ENCODE data around the gene NUCKS1.

The NUCKS1 gene

GRCh38 chr1:205672395-205672889 lies 77.5 kb downstream of the NUCKS1 start:
- H3K4me1 ChIP-seq, result no peaks in the 10 kb centered on the region
- no peak overlapping the region for H3K27ac ChIP-seq
- H3K9ac ChIP-seq, result no peak overlapping the region
- no peaks in the 10 kb centered on the region for H3K79me2 ChIP-seq
- no peak overlapping the region for H2AFZ ChIP-seq
- H3K4me2 ChIP-seq (ENCODE audit: low read length), result no peak overlapping the region
- TF ChIP-seq CTCF (IDR thresholded peaks at IDR 0.05), result no peak
- no peaks in the 10 kb centered on the region for H3K9me3 ChIP-seq (ENCODE audit: control insufficient read depth, low read length)
- no peaks in the 10 kb centered on the region for H3K36me3 ChIP-seq (ENCODE audit: control insufficient read depth, insufficient read depth, low read length)
- H3K4me3 ChIP-seq (ENCODE audit: low read depth, low read length), result no peak overlapping the region
- H3K27me3 ChIP-seq (ENCODE audit: control insufficient read depth, insufficient read depth, low read length), result no peaks in the 10 kb centered on the region

GRCh38 chr1:205670611-205671430 lies 79.2 kb downstream of the NUCKS1 start:
- Histone ChIP-seq H3K4me2 (ENCODE audit: low read length) (no peak overlapping the region), H2AFZ (no peak overlapping the region), H3K4me1 (no peaks in the 10 kb centered on the region), H3K79me2 (no peaks in the 10 kb centered on the region), H3K9me3 (ENCODE audit: control insufficient read depth, low read length) (no peaks in the 10 kb centered on the region), H3K27me3 (ENCODE audit: control insufficient read depth, insufficient read depth, low read length) (no peaks in the 10 kb centered on the region), H3K27ac (no peak overlapping the region), H3K36me3 (ENCODE audit: control insufficient read depth, insufficient read depth, low read length) (no peaks in the 10 kb centered on the region), H3K9ac (no peak overlapping the region), H3K4me3 (ENCODE audit: low read depth, low read length) (no peak overlapping the region)
- TF ChIP-seq CTCF (IDR thresholded peaks at IDR 0.05), result no peak

GRCh38 chr1:205670150-205670446 lies 79.9 kb downstream of the NUCKS1 start:
- no peaks in the 10 kb centered on the region for H3K4me1 ChIP-seq
- no peaks in the 10 kb centered on the region for H3K36me3 ChIP-seq (ENCODE audit: control insufficient read depth, insufficient read depth, low read length)
- no peaks in the 10 kb centered on the region for H3K9me3 ChIP-seq (ENCODE audit: control insufficient read depth, low read length)
- no peaks in the 10 kb centered on the region for H3K27me3 ChIP-seq (ENCODE audit: control insufficient read depth, insufficient read depth, low read length)
- H3K79me2 ChIP-seq, result no peaks in the 10 kb centered on the region
- H3K4me3 ChIP-seq (ENCODE audit: low read depth, low read length), result no peak overlapping the region
- no peak for TF ChIP-seq CTCF (IDR thresholded peaks at IDR 0.05)
- no peak overlapping the region for H3K4me2 ChIP-seq (ENCODE audit: low read length)
- no peak overlapping the region for H3K9ac ChIP-seq
- H3K27ac ChIP-seq, result no peak overlapping the region
- no peak overlapping the region for H2AFZ ChIP-seq

GRCh38 chr1:205669341-205670149 lies 80.4 kb downstream of the NUCKS1 start:
- no peak overlapping the region for H2AFZ ChIP-seq
- H3K4me1 ChIP-seq, result no peaks in the 10 kb centered on the region
- H3K4me3 ChIP-seq (ENCODE audit: low read depth, low read length), result no peak overlapping the region
- TF ChIP-seq CTCF (IDR thresholded peaks at IDR 0.05), result no peak
- no peaks in the 10 kb centered on the region for H3K36me3 ChIP-seq (ENCODE audit: control insufficient read depth, insufficient read depth, low read length)
- no peaks in the 10 kb centered on the region for H3K27me3 ChIP-seq (ENCODE audit: control insufficient read depth, insufficient read depth, low read length)
- no peaks in the 10 kb centered on the region for H3K9me3 ChIP-seq (ENCODE audit: control insufficient read depth, low read length)
- no peaks in the 10 kb centered on the region for H3K79me2 ChIP-seq
- H3K4me2 ChIP-seq (ENCODE audit: low read length), result no peak overlapping the region
- no peak overlapping the region for H3K9ac ChIP-seq
- H3K27ac ChIP-seq, result no peak overlapping the region

Measured in parathyroid adenoma (tissue), 2 donors.